HepG2 (cell line): ENCODE measurements around the gene TRAPPC1. TPM values are rescaled to one million over a fixed set of nuclear protein-coding genes. Genes with fewer than 3 reads are reported as not detected.

Source experiments
- CHD4 ChIP-seq: fragments of 200-600 bp; sonication (generic); IDR thresholded peaks from 2 replicates; pipeline ENCODE4 v1.7.0; 2017; ENCODE audit warnings: mild to moderate bottlenecking, low read length, borderline replicate concordance
- FOXK1 ChIP-seq: sonication (generic); formaldehyde crosslinking; IDR thresholded peaks from 2 replicates; pipeline ENCODE4 v1.4.0; 2020; ENCODE audit warnings: low read depth, missing genetic modification reagents, borderline replicate concordance
- HES4 ChIP-seq: sonication (generic); formaldehyde crosslinking; IDR thresholded peaks from 2 replicates; pipeline ENCODE4 v1.9.0; 2021; ENCODE audit warnings: mild to moderate bottlenecking, missing genetic modification reagents, borderline replicate concordance
- KLF12 ChIP-seq: sonication (generic); formaldehyde crosslinking; IDR thresholded peaks from 2 replicates; pipeline ENCODE4 v1.4.0; 2020; ENCODE audit warnings: missing genetic modification reagents, borderline replicate concordance
- KMT2B ChIP-seq: IDR thresholded peaks from 2 replicates; pipeline ENCODE4 v1.6.1; 2016; ENCODE audit warnings: missing genetic modification reagents, missing compliant biosample characterization
- MIER3 ChIP-seq: IDR thresholded peaks from 2 replicates; pipeline ENCODE4 v1.6.1; 2016; ENCODE audit warnings: missing compliant biosample characterization, borderline replicate concordance
- SNRNP70 ChIP-seq: fragments of 200-400 bp; formaldehyde crosslinking; IDR thresholded peaks from 2 replicates; pipeline ENCODE4 v1.6.1; 2017; ENCODE audit warnings: mild to moderate bottlenecking, low read depth, low read length, moderate library complexity
- SRSF9 ChIP-seq: fragments of 200-400 bp; formaldehyde crosslinking; IDR thresholded peaks from 2 replicates; pipeline ENCODE4 v1.6.1; 2018; ENCODE audit warnings: borderline replicate concordance, mild to moderate bottlenecking, low read depth, low read length; ENCODE audit not compliant: insufficient read depth, poor library complexity, severe bottlenecking
- TOPORS ChIP-seq: sonication (generic); formaldehyde crosslinking; IDR thresholded peaks from 2 replicates; pipeline ENCODE4 v1.8.0; 2023; ENCODE audit warnings: mild to moderate bottlenecking, missing genetic modification reagents
- U2AF2 ChIP-seq: fragments of 200-400 bp; formaldehyde crosslinking; IDR thresholded peaks from 2 replicates; pipeline ENCODE4 v1.6.1; 2017; ENCODE audit warnings: low read depth, mild to moderate bottlenecking, low read length
- ZBTB3 ChIP-seq: sonication (generic); formaldehyde crosslinking; IDR thresholded peaks from 2 replicates; pipeline ENCODE4 v1.4.0; 2020; ENCODE audit warnings: low read depth, mild to moderate bottlenecking, moderate library complexity, missing genetic modification reagents, borderline replicate concordance
- ZNF557 ChIP-seq: sonication (generic); formaldehyde crosslinking; IDR thresholded peaks from 2 replicates; pipeline ENCODE4 v1.4.0; 2020; ENCODE audit warnings: missing genetic modification reagents
- ZNF776 ChIP-seq: sonication (generic); formaldehyde crosslinking; IDR thresholded peaks from 2 replicates; pipeline ENCODE4 v1.4.0; 2020; ENCODE audit warnings: mild to moderate bottlenecking, missing genetic modification reagents
- polyA plus RNA-seq, 8 experiments: library from polyadenylated mRNA; depleted of rRNA in 3 of 8; stranded (reverse) in 7 of 8; unstranded in 1 of 8; fragments of >200 nt; fragmentation: Illumina TruSeq in 4 of 8; extraction: Trizol in 4 of 8; gene quantifications; 2 replicates each; pipeline versions ENCODE4 v1.2.1 to v1.2.3, GENCODE V29; 2011 to 2016; ENCODE audit warnings: low read depth in 4 of 8, missing spikeins in 1 of 8, mixed read lengths in 1 of 8; ENCODE audit not compliant: insufficient read depth in 1 of 8
- total RNA-seq, 5 experiments: library from RNA; depleted of rRNA; stranded (reverse); fragments of >200 nt; fragmentation: Illumina TruSeq; extraction: Trizol; gene quantifications; 2 replicates each; pipeline ENCODE4 v1.2.3, GENCODE V29; 2016; ENCODE audit warnings: low read depth in 1 of 5
- TF ChIP-seq, protein P1 (sequence below): sonication (generic); formaldehyde crosslinking; IDR thresholded peaks from 2 replicates; pipeline ENCODE4 v1.5.0; 2020; ENCODE audit warnings: mild to moderate bottlenecking, missing genetic modification reagents, borderline replicate concordance
- TF ChIP-seq, protein P2 (sequence below): sonication (generic); formaldehyde crosslinking; IDR thresholded peaks from 2 replicates; pipeline ENCODE4 v1.4.0; 2020; ENCODE audit warnings: missing genetic modification reagents
- TF ChIP-seq, protein P3 (sequence below): sonication (generic); formaldehyde crosslinking; IDR thresholded peaks from 2 replicates; pipeline ENCODE4 v1.4.0; 2020; ENCODE audit warnings: missing genetic modification reagents, mild to moderate bottlenecking, borderline replicate concordance
- TF ChIP-seq, protein P4 (sequence below): sonication (generic); formaldehyde crosslinking; IDR thresholded peaks from 2 replicates; pipeline ENCODE4 v1.8.0; 2022; ENCODE audit warnings: mild to moderate bottlenecking, missing genetic modification reagents, moderate library complexity
- TF ChIP-seq, protein P5 (sequence below): sonication (generic); formaldehyde crosslinking; IDR thresholded peaks from 2 replicates; pipeline ENCODE4 v1.8.1; 2023; ENCODE audit warnings: missing genetic modification reagents, mild to moderate bottlenecking, borderline replicate concordance
- TF ChIP-seq, protein P6 (sequence below): sonication (generic); formaldehyde crosslinking; IDR thresholded peaks from 2 replicates; pipeline ENCODE4 v1.4.0; 2020; ENCODE audit warnings: missing genetic modification reagents, borderline replicate concordance

TRAPPC1 gene
- total and polyA plus RNA-seq, 2 of the 13 experiments (the other 11 are each of a cell fraction or from before 2014, with no cell fraction given): 28.1 to 44.9 TPM

DNA sequence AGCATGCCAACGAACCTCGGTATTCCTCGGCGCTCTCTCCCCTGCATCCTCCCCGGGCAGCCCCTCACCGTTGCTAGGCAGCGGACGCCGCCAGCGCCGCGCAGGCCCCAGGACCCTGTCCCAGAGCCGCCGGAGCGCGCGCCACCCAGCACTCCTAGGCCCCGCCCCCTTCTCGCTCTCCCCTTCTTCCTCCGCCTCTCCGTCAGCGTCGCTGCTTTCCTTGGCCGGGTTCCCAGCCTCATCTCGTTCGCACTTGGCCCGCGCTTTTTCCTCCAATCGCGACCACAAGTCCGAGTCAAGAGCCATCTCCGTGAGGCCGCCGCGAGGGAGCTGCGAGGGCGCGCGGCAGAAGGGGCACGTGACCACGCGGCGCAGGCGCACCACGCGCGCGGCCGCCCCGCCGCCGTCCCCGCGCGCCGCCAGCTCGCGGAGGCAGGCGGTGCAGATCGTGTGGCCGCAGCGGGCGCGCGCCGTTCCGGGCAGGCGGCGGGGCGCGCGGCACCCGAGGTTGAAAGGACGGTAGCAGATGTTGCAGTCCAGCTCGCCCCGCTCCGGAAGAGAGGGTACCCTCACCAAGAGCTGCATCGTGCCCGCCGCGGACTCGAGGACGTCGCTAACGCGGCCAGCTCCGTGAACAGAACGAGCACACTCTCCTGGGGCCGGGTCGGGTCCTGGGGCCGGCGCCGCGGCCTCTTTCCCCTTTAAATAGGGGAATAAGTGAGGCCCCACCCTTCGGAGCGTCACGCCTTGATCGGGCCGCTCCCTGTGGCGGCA lies 15.9 kb downstream of the TRAPPC1 start, which contains the start of gene RNF227 (continued):
- TF ChIP-seq, protein P1, sequence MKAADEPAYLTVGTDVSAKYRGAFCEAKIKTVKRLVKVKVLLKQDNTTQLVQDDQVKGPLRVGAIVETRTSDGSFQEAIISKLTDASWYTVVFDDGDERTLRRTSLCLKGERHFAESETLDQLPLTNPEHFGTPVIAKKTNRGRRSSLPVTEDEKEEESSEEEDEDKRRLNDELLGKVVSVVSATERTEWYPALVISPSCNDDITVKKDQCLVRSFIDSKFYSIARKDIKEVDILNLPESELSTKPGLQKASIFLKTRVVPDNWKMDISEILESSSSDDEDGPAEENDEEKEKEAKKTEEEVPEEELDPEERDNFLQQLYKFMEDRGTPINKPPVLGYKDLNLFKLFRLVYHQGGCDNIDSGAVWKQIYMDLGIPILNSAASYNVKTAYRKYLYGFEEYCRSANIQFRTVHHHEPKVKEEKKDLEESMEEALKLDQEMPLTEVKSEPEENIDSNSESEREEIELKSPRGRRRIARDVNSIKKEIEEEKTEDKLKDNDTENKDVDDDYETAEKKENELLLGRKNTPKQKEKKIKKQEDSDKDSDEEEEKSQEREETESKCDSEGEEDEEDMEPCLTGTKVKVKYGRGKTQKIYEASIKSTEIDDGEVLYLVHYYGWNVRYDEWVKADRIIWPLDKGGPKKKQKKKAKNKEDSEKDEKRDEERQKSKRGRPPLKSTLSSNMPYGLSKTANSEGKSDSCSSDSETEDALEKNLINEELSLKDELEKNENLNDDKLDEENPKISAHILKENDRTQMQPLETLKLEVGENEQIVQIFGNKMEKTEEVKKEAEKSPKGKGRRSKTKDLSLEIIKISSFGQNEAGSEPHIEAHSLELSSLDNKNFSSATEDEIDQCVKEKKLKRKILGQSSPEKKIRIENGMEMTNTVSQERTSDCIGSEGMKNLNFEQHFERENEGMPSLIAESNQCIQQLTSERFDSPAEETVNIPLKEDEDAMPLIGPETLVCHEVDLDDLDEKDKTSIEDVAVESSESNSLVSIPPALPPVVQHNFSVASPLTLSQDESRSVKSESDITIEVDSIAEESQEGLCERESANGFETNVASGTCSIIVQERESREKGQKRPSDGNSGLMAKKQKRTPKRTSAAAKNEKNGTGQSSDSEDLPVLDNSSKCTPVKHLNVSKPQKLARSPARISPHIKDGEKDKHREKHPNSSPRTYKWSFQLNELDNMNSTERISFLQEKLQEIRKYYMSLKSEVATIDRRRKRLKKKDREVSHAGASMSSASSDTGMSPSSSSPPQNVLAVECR (CRISPR knock-in tag): peak; percentile 58; the same call in 1 of the 2 replicates
- peak; percentile 89 for TF ChIP-seq ZNF557 (CRISPR knock-in tag)
- TF ChIP-seq CHD4: no peak
- TF ChIP-seq KMT2B: peak; percentile 59; the same call in 1 of the 2 replicates
- peak; percentile 84 for TF ChIP-seq TOPORS (CRISPR knock-in tag)
- TF ChIP-seq, protein P2, sequence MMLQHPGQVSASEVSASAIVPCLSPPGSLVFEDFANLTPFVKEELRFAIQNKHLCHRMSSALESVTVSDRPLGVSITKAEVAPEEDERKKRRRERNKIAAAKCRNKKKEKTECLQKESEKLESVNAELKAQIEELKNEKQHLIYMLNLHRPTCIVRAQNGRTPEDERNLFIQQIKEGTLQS: 0 out of 2 replicates have a peak, but pooled peaks have one; percentile 46
- no peak for TF ChIP-seq FOXK1
- no peak for TF ChIP-seq SNRNP70
- TF ChIP-seq, protein P3, sequence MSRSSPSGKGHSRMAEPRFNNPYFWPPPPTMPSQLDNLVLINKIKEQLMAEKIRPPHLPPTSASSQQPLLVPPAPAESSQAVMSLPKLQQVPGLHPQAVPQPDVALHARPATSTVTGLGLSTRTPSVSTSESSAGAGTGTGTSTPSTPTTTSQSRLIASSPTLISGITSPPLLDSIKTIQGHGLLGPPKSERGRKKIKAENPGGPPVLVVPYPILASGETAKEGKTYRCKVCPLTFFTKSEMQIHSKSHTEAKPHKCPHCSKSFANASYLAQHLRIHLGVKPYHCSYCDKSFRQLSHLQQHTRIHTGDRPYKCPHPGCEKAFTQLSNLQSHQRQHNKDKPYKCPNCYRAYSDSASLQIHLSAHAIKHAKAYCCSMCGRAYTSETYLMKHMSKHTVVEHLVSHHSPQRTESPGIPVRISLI (CRISPR knock-in tag): no peak
- TF ChIP-seq MIER3 (CRISPR knock-in tag): no peak
- TF ChIP-seq HES4 (CRISPR knock-in tag): 0 out of 2 replicates have a peak, but pooled peaks have one; percentile 44
- TF ChIP-seq SRSF9: no peak
- TF ChIP-seq U2AF2: no peak
- TF ChIP-seq KLF12 (CRISPR knock-in tag): no peak; the same call in 1 of the 2 replicates
- peak; percentile 95; the same call in 1 of the 2 replicates for TF ChIP-seq ZNF776
- no peak for TF ChIP-seq ZBTB3 (CRISPR knock-in tag)
- TF ChIP-seq, protein P4, sequence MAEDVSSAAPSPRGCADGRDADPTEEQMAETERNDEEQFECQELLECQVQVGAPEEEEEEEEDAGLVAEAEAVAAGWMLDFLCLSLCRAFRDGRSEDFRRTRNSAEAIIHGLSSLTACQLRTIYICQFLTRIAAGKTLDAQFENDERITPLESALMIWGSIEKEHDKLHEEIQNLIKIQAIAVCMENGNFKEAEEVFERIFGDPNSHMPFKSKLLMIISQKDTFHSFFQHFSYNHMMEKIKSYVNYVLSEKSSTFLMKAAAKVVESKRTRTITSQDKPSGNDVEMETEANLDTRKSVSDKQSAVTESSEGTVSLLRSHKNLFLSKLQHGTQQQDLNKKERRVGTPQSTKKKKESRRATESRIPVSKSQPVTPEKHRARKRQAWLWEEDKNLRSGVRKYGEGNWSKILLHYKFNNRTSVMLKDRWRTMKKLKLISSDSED (CRISPR knock-in tag): no peak
- TF ChIP-seq, protein P5, sequence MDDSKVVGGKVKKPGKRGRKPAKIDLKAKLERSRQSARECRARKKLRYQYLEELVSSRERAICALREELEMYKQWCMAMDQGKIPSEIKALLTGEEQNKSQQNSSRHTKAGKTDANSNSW (CRISPR knock-in tag): peak; percentile 24; the same call in 1 of the 2 replicates
- TF ChIP-seq, protein P6, sequence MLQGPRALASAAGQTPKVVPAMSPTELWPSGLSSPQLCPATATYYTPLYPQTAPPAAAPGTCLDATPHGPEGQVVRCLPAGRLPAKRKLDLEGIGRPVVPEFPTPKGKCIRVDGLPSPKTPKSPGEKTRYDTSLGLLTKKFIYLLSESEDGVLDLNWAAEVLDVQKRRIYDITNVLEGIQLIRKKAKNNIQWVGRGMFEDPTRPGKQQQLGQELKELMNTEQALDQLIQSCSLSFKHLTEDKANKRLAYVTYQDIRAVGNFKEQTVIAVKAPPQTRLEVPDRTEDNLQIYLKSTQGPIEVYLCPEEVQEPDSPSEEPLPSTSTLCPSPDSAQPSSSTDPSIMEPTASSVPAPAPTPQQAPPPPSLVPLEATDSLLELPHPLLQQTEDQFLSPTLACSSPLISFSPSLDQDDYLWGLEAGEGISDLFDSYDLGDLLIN (CRISPR knock-in tag): peak; percentile 52; the same call in 1 of the 2 replicates
